H1 (cell line): ENCODE data around the gene ARL11. TPM values are rescaled to one million over a fixed set of nuclear protein-coding genes. Genes with fewer than 3 reads are reported as not detected.

Experiments
- CTCF ChIA-PET: fragments of 300-600 bp; sonication (Branson Sonifier 250); formaldehyde crosslinking; loops from one replicate; lab custom pipeline; 2021; ENCODE audit not compliant: partially characterized antibody; lab: Charles Lee
- POLR2A ChIA-PET: fragments of 300-600 bp; sonication (Branson Sonifier 250); formaldehyde crosslinking; loops from one replicate; lab custom pipeline; 2021; ENCODE audit warnings: inconsistent platforms; ENCODE audit not compliant: partially characterized antibody; lab: Charles Lee
- DNase-seq, 2 experiments: peaks; one replicate each; pipeline versions ENCODE4 v3.0.0 to v3.0.0-alpha.2; 2010 to 2022; ENCODE audit warnings: low spot score in 2 of 2, low read depth in 1 of 2, mixed read lengths in 1 of 2
- FAIRE-seq: peaks from 2 replicates; lab custom pipeline; 2011; peaks lifted over from hg19 to GRCh38; lab: Jason Lieb, UNC
- H2AFZ ChIP-seq: 2 replicates; pipeline ENCODE4 v1.8.1; 2012; ENCODE audit warnings: low read length, inconsistent platforms
- H2AK5ac ChIP-seq: 2 replicates; pipeline ENCODE4 v1.6.1; 2013; ENCODE audit warnings: low read depth, low read length
- H2BK120ac ChIP-seq: replicated peaks from 2 replicates; pipeline ENCODE3; 2013; ENCODE audit warnings: low read depth, low read length, inconsistent platforms
- H2BK12ac ChIP-seq: 2 replicates; pipeline ENCODE4 v1.6.1; 2013; ENCODE audit warnings: low read depth, low read length
- H2BK15ac ChIP-seq: 2 replicates; pipeline ENCODE4 v1.6.1; 2013; ENCODE audit warnings: low read length
- H2BK20ac ChIP-seq: 2 replicates; pipeline ENCODE4 v1.6.1; 2013; ENCODE audit warnings: low read length
- H2BK5ac ChIP-seq: 2 replicates; pipeline ENCODE4 v1.6.1; 2013; ENCODE audit warnings: low read depth, low read length
- H3K14ac ChIP-seq: 2 replicates; pipeline ENCODE4 v1.6.1; 2013; ENCODE audit warnings: inconsistent platforms; ENCODE audit not compliant: insufficient read length
- H3K18ac ChIP-seq: 2 replicates; pipeline ENCODE4 v1.6.1; 2013; ENCODE audit warnings: low read length; ENCODE audit errors: extremely low read depth
- H3K23ac ChIP-seq: 2 replicates; pipeline ENCODE4 v1.6.1; 2013; ENCODE audit warnings: inconsistent platforms; ENCODE audit not compliant: insufficient read length
- H3K23me2 ChIP-seq: 2 replicates; pipeline ENCODE4 v1.6.1; 2013; ENCODE audit warnings: low read depth, low read length
- H3K27ac ChIP-seq: 2 replicates; pipeline ENCODE4 v1.6.1; 2011; ENCODE audit warnings: low read depth, low read length, inconsistent platforms
- H3K27me3 ChIP-seq, 4 experiments: replicated peaks in 1 of 4; 1 replicate in 1 of 4; 2 replicates in 3 of 4; pipeline versions ENCODE4 v1.6.1 to v1.8.1; 2011 to 2013; ENCODE audit warnings: low read length in 3 of 4, mild to moderate bottlenecking in 3 of 4, inconsistent platforms in 2 of 4, mixed read lengths in 2 of 4, moderate library complexity in 1 of 4; ENCODE audit not compliant: control insufficient read depth in 3 of 4, insufficient read depth in 3 of 4; ENCODE audit errors: extremely low read depth in 1 of 4
- H3K36me3 ChIP-seq, 4 experiments: 2 replicates each; pipeline versions ENCODE4 v1.6.1 to v1.8.1; 2011 to 2013; ENCODE audit warnings: mild to moderate bottlenecking in 4 of 4, low read length in 3 of 4, moderate library complexity in 2 of 4, control low read depth in 1 of 4, inconsistent platforms in 1 of 4; ENCODE audit not compliant: insufficient read depth in 4 of 4, control insufficient read depth in 2 of 4
- H3K4ac ChIP-seq: replicated peaks from 2 replicates; pipeline ENCODE3; 2013; ENCODE audit warnings: low read length, low read depth, mixed read lengths, inconsistent platforms; ENCODE audit not compliant: insufficient read length
- H3K4me1 ChIP-seq, 4 experiments: replicated peaks in 1 of 4; 1 replicate in 1 of 4; 2 replicates in 3 of 4; pipeline versions ENCODE4 v1.6.1 to v1.8.1; 2011 to 2013; ENCODE audit warnings: low read length in 3 of 4, inconsistent platforms in 2 of 4, mixed read lengths in 1 of 4; ENCODE audit not compliant: insufficient read depth in 4 of 4, control insufficient read depth in 3 of 4
- H3K4me2 ChIP-seq, 2 experiments: 2 replicates each; pipeline versions ENCODE4 v1.6.1 to v1.8.1; 2011 to 2013; ENCODE audit warnings: low read depth in 2 of 2, low read length in 2 of 2, control low read depth in 1 of 2, inconsistent platforms in 1 of 2, mild to moderate bottlenecking in 1 of 2; ENCODE audit not compliant: insufficient read depth in 1 of 2
- H3K4me3 ChIP-seq, 4 experiments: fragments of 200-600, 300-600 bp in 1 of 4; sonication (generic), shearing (Covaris generic), sonication (Bioruptor Twin) in 1 of 4; 2 replicates each; pipeline versions ENCODE4 v1.5.1 to v1.8.1; 2011 to 2016; ENCODE audit warnings: low read length in 4 of 4, low read depth in 3 of 4, control low read depth in 2 of 4, inconsistent platforms in 2 of 4, mild to moderate bottlenecking in 2 of 4, mixed read lengths in 1 of 4, moderate library complexity in 1 of 4; ENCODE audit not compliant: insufficient read depth in 2 of 4; ENCODE audit errors: extremely low read depth in 1 of 4
- H3K56ac ChIP-seq: replicated peaks from 2 replicates; pipeline ENCODE3; 2013; ENCODE audit warnings: low read depth, mild to moderate bottlenecking, mixed read lengths, low read length, inconsistent platforms; ENCODE audit not compliant: insufficient read length
- H3K79me1 ChIP-seq: 2 replicates; pipeline ENCODE4 v1.6.1; 2013; ENCODE audit warnings: low read depth, low read length, control low read depth
- H3K79me2 ChIP-seq, 2 experiments: 2 replicates each; pipeline versions ENCODE4 v1.6.1 to v1.8.1; 2012 to 2013; ENCODE audit warnings: low read length in 2 of 2, mild to moderate bottlenecking in 2 of 2, inconsistent platforms in 1 of 2; ENCODE audit not compliant: insufficient read depth in 2 of 2, control insufficient read depth in 1 of 2
- H3K9ac ChIP-seq, 4 experiments: replicated peaks in 1 of 4; 1 replicate in 1 of 4; 2 replicates in 3 of 4; pipeline versions ENCODE4 v1.6.1 to v1.8.1; 2011 to 2013; ENCODE audit warnings: low read depth in 3 of 4, low read length in 3 of 4, control low read depth in 2 of 4, mild to moderate bottlenecking in 2 of 4, moderate library complexity in 2 of 4, inconsistent platforms in 1 of 4; ENCODE audit errors: extremely low read depth in 1 of 4
- H3K9me3 ChIP-seq, 2 experiments: 2 replicates each; pipeline versions ENCODE4 v1.6.1 to v1.8.1; 2012 to 2013; ENCODE audit warnings: mild to moderate bottlenecking in 2 of 2, moderate library complexity in 2 of 2, control low read depth in 1 of 2, inconsistent platforms in 1 of 2, low read depth in 1 of 2, low read length in 1 of 2, mixed read lengths in 1 of 2; ENCODE audit not compliant: insufficient read depth in 2 of 2
- H4K20me1 ChIP-seq, 2 experiments: replicated peaks in 1 of 2; 2 replicates each; pipeline versions ENCODE3 to v1.8.1; 2011 to 2013; ENCODE audit warnings: inconsistent platforms in 2 of 2, low read length in 2 of 2, mild to moderate bottlenecking in 1 of 2; ENCODE audit not compliant: insufficient read depth in 2 of 2, control insufficient read depth in 1 of 2
- H4K5ac ChIP-seq: 2 replicates; pipeline ENCODE4 v1.6.1; 2013; ENCODE audit warnings: low read length, low read depth, mixed read lengths, inconsistent platforms; ENCODE audit not compliant: insufficient read length
- H4K8ac ChIP-seq: 2 replicates; pipeline ENCODE4 v1.8.0; 2013; ENCODE audit warnings: mild to moderate bottlenecking, moderate library complexity, low read length, inconsistent platforms; ENCODE audit not compliant: insufficient read depth; ENCODE audit errors: extremely low read depth
- H4K91ac ChIP-seq: replicated peaks from 2 replicates; pipeline ENCODE3; 2013; ENCODE audit warnings: low read length, mixed read lengths, inconsistent platforms; ENCODE audit not compliant: insufficient read length
- ATF3 ChIP-seq: IDR thresholded peaks from 2 replicates; pipeline ENCODE4 v1.6.1; 2011; ENCODE audit warnings: low read depth, mild to moderate bottlenecking, low read length; ENCODE audit not compliant: insufficient read depth
- FOSL1 ChIP-seq: IDR thresholded peaks from 2 replicates; pipeline ENCODE4 v1.6.1; 2011; ENCODE audit warnings: mild to moderate bottlenecking, low read depth, low read length, moderate library complexity; ENCODE audit not compliant: insufficient read depth
- GABPA ChIP-seq: IDR thresholded peaks from 2 replicates; pipeline ENCODE4 v1.6.1; 2011; ENCODE audit warnings: mild to moderate bottlenecking, low read length, moderate library complexity, borderline replicate concordance; ENCODE audit not compliant: insufficient read depth
- GTF2F1 ChIP-seq: IDR thresholded peaks from 2 replicates; pipeline ENCODE4 v1.6.1; 2012; ENCODE audit warnings: low read depth, low read length, improper control_type of control experiment, borderline replicate concordance
- HDAC2 ChIP-seq, 2 experiments: fragments of 300-600 bp in 1 of 2; sonication (generic) in 1 of 2; IDR thresholded peaks; 2 replicates each; pipeline ENCODE4 v1.6.1; 2011 to 2012; ENCODE audit warnings: low read depth in 2 of 2, low read length in 2 of 2, mild to moderate bottlenecking in 2 of 2, moderate library complexity in 2 of 2, borderline replicate concordance in 1 of 2, inconsistent platforms in 1 of 2
- JUND ChIP-seq: IDR thresholded peaks from 2 replicates; pipeline ENCODE4 v1.6.1; 2011; ENCODE audit warnings: mild to moderate bottlenecking, improper control_type of control experiment, low read length
- KDM4A ChIP-seq: IDR thresholded peaks from one replicate; pipeline ENCODE4 v1.7.1; 2012; ENCODE audit warnings: low read depth, mild to moderate bottlenecking, moderate library complexity, low read length, inconsistent platforms; ENCODE audit not compliant: severe bottlenecking
- NANOG ChIP-seq: IDR thresholded peaks from 2 replicates; pipeline ENCODE4 v1.6.1; 2011; ENCODE audit warnings: low read length, low read depth, mild to moderate bottlenecking, inconsistent platforms; ENCODE audit not compliant: insufficient read depth, poor library complexity, severe bottlenecking
- POU5F1 ChIP-seq: IDR thresholded peaks from 2 replicates; pipeline ENCODE4 v1.6.1; 2011; ENCODE audit warnings: low read depth, mild to moderate bottlenecking, low read length, moderate library complexity
- SIN3A ChIP-seq, 2 experiments: IDR thresholded peaks in 1 of 2; conservative IDR thresholded peaks in 1 of 2; 2 replicates each; pipeline ENCODE4 v1.6.1; 2011 to 2012; ENCODE audit warnings: low read length in 2 of 2, improper control_type of control experiment in 1 of 2, low read depth in 1 of 2, mild to moderate bottlenecking in 1 of 2
- SP4 ChIP-seq: IDR thresholded peaks from 2 replicates; pipeline ENCODE4 v1.6.1; 2012; ENCODE audit warnings: low read length, inconsistent platforms
- TAF1 ChIP-seq: IDR thresholded peaks from 2 replicates; pipeline ENCODE4 v1.6.1; 2011; ENCODE audit warnings: mild to moderate bottlenecking, low read depth, low read length
- ZNF274 ChIP-seq: IDR thresholded peaks from 2 replicates; pipeline ENCODE4 v1.7.0; 2012; ENCODE audit warnings: low read length, borderline replicate concordance; ENCODE audit errors: extremely low read depth
- WGBS, 2 experiments: shearing (Covaris generic) in 1 of 2; methylation state at CpG; one replicate each; pipeline versions ENCODE4 v1.1.6 to v1.1.7; 2013 to 2015; ENCODE audit warnings: low lambda C conversion rate in 2 of 2, mixed read lengths in 2 of 2, inconsistent platforms in 1 of 2, low coverage in 1 of 2, missing lambda C conversion rate in 1 of 2; ENCODE audit not compliant: insufficient replicate concordance in 2 of 2, insufficient coverage in 1 of 2, insufficient read length in 1 of 2; ENCODE audit errors: extremely low coverage in 1 of 2, missing lambda C conversion rate in 1 of 2; 5-methylcytosine and 5-hydroxymethylcytosine counted together
- polyA plus RNA-seq, 7 experiments: library from polyadenylated mRNA; depleted of rRNA in 3 of 7; stranded (reverse) in 5 of 7; unstranded in 2 of 7; fragments of >200 nt in 5 of 7; fragments of 200-250 nt in 2 of 7; gene quantifications; 1 replicate in 5 of 7; 2 replicates in 1 of 7; 4 replicates in 1 of 7; pipeline versions ENCODE4 v1.2.1 to v1.2.3, GENCODE V29; 2011 to 2013; ENCODE audit warnings: missing spikeins in 2 of 7, mixed read lengths in 2 of 7
- total RNA-seq: library from RNA; stranded (reverse); fragmentation: NEBNext Ultra II Directional; extraction: Animal tissue kit (Norgen Biotek cat#: 25700); gene quantifications from 2 replicates; pipeline ENCODE4 v1.2.1, GENCODE V29; 2021

ARL11 gene
- total and polyA plus RNA-seq, 2 of the 8 experiments (the other 6 are each of a cell fraction or from before 2014, with no cell fraction given) = 0.45 to 0.52 TPM

- H3K4me3 ChIP-seq = no peak overlapping the region
- ChIA-PET POLR2A (no interaction called here), CTCF (interaction anchor here (0.6 to 3.7 kb wide), 3 partner anchors 13 to 45 kb away, joined by 3 to 16 read pairs (median 3); no protein-coding TSS in a partner anchor)
- no peak for TF ChIP-seq GABPA
- no peak for TF ChIP-seq KDM4A
- no peak for TF ChIP-seq HDAC2 (IDR thresholded peaks at IDR 0.05; ENCODE audit: borderline replicate concordance in 1 of 2, low read depth in 2 of 2, low read length in 2 of 2)
- TF ChIP-seq NANOG = no peak
- TF ChIP-seq SP4 = no peak
- TF ChIP-seq SIN3A (conservative IDR thresholded peaks at IDR 0.05 in 1 of 2, IDR thresholded peaks at IDR 0.05 in 1 of 2; ENCODE audit: low read depth in 1 of 2, low read length in 2 of 2) = no peak
- no peak for TF ChIP-seq ZNF274
- no peak for TF ChIP-seq ATF3
- TF ChIP-seq JUND = no peak
- TF ChIP-seq GTF2F1 = no peak
- no peak for TF ChIP-seq TAF1
- TF ChIP-seq FOSL1 = no peak
- TF ChIP-seq POU5F1 = no peak
Measured at GRCh38 chr13:49654011-49654410, 25.7 kb downstream of the ARL11 start.

More at GRCh38 chr13:49654011-49654410, 25.7 kb downstream of the ARL11 start:
- Histone ChIP-seq H2BK5ac (no peak overlapping the region), H4K8ac (no peak overlapping the region), H2BK12ac (no peak overlapping the region), H3K36me3 (peaks cover 0 to 3% (median 0%) of the 10 kb centered on the region in 4 experiments; a peak in 2 of 8 replicates), H4K5ac (no peak overlapping the region), H3K27me3 (no peaks in the 10 kb centered on the region), H2BK15ac (no peak overlapping the region), H3K23me2 (no peaks in the 10 kb centered on the region), H3K79me1 (no peaks in the 10 kb centered on the region), H3K9ac (no peak overlapping the region), H3K4me2 (no peak overlapping the region), H4K20me1 (no peaks in the 10 kb centered on the region), H3K23ac (no peak overlapping the region), H2BK120ac (no peak overlapping the region), H2AFZ (no peak overlapping the region), H2BK20ac (no peak overlapping the region), H3K18ac (no peak overlapping the region), H3K14ac (no peak overlapping the region), H3K79me2 (no peaks in the 10 kb centered on the region), H3K27ac (no peak overlapping the region), H3K4me1 (no peaks in the 10 kb centered on the region), H3K9me3 (no peaks in the 10 kb centered on the region), H3K4ac (no peak overlapping the region), H4K91ac (no peak overlapping the region), H2AK5ac (no peak overlapping the region), H3K56ac (no peak overlapping the region)
- FAIRE-seq = no peak
- no peak for DNase-seq
- 92% methylated on average over 3 of the region's 3 CpGs; no CpG with 5 or more reads in 1 of the 2 experiments for WGBS, 2 experiments
